MM.1S (cell line): Measurements from ENCODE around the gene LGMN.

Source experiments
- CTCF ChIP-seq: fragments of 300-600 bp; sonication (generic); IDR thresholded peaks from 2 replicates; pipeline ENCODE4 v1.5.1; 2016; ENCODE audit warnings: antibody characterized with exemption, low read length, mixed read lengths
- EZH2 ChIP-seq: fragments of 300-600 bp; sonication (generic); optimal IDR thresholded peaks from 2 replicates; pipeline ENCODE3; 2017; ENCODE audit warnings: low read depth, mild to moderate bottlenecking, antibody characterized with exemption, low read length, mixed read lengths
- EZH2phosphoT487 ChIP-seq: fragments of 300-600 bp; sonication (generic); IDR thresholded peaks from 2 replicates; pipeline ENCODE4 v1.6.1; 2018; ENCODE audit warnings: antibody characterized with exemption, low read length

GRCh38 chr14:92710001-92710341 is 38.5 kb downstream of the LGMN start:
- TF ChIP-seq CTCF = no peak
- no peak for TF ChIP-seq EZH2phosphoT487
- TF ChIP-seq EZH2 = no peak
